OCI-LY1 (cell line): ENCODE measurements around the gene AKAP8.

Source experiments
- CTCF ChIP-seq: fragments of 200-600 bp; sonication (generic), shearing (Covaris generic); IDR thresholded peaks from 2 replicates; pipeline ENCODE4 v1.5.1; 2017; ENCODE audit warnings: mild to moderate bottlenecking, antibody characterized with exemption, low read length, moderate library complexity, mixed read lengths
- EZH2 ChIP-seq: fragments of 200-600 bp; sonication (generic), shearing (Covaris generic); IDR thresholded peaks from 2 replicates; pipeline ENCODE4 v1.8.0; 2017; ENCODE audit warnings: borderline replicate concordance, mixed run types, mild to moderate bottlenecking, antibody characterized with exemption, low read length, moderate library complexity, mixed read lengths

DNA sequence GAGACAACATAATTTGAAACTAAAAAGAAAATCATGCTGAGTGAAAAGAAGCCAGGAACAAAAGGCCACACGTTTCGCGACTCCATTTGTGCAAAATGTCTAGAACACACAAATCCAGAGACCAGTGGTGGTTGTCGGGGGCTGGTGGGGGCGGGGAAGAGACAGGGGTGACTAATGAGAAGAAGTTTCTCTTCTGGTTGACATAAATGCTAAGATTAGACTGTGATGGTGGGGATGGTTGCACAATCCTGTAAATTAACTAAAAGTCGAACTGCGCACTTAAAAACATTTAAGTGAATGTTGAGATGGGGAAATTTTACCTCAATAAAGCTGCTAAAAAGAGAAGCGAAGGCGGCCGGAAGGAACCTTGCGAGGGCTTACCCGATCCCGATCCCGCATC is 7.1 kb downstream of the AKAP8 start:
- TF ChIP-seq CTCF (no peak), EZH2 (no peak)
